MCF 10A (cell line): Measurements from ENCODE around the gene OAS2. TPM values are rescaled to one million over a fixed set of nuclear protein-coding genes. Genes with fewer than 3 reads are reported as not detected.

Experiments
- BruUV-seq: library from RNA; stranded (reverse); fragments of 400-500 nt; replicated peaks from 2 replicates; lab custom pipeline; 2021; lab: Mats Ljungman, UMichigan
- CTCF ChIA-PET: fragments of 300-600 bp; sonication (Branson Sonifier 250); formaldehyde crosslinking; extraction: SDS; loops from one replicate; lab custom pipeline; 2021; ENCODE audit warnings: antibody characterized with exemption, inconsistent platforms; lab: Yijun Ruan, JAX
- POLR2A ChIA-PET: fragments of 300-600, 350-650 bp; sonication (Branson Sonifier 250); formaldehyde crosslinking; extraction: SDS; loops from one replicate; lab custom pipeline; 2020; ENCODE audit warnings: antibody characterized with exemption, inconsistent platforms; lab: Yijun Ruan, JAX
- DNase-seq: peaks from one replicate; pipeline ENCODE4 v3.0.0-alpha.2; 2018; ENCODE audit not compliant: unreplicated experiment
- H3K27ac Mint-ChIP-seq: one replicate; pipeline ENCODE4 v1.8.0; 2022; ENCODE audit warnings: mild to moderate bottlenecking, low read depth, mixed read lengths; ENCODE audit not compliant: unreplicated experiment
- H3K27me3 Mint-ChIP-seq: one replicate; pipeline ENCODE4 v1.8.0; 2022; ENCODE audit warnings: mixed read lengths; ENCODE audit not compliant: insufficient read depth, unreplicated experiment
- H3K36me3 Mint-ChIP-seq: one replicate; pipeline ENCODE4 v1.8.0; 2022; ENCODE audit warnings: mild to moderate bottlenecking, moderate library complexity, mixed read lengths; ENCODE audit not compliant: insufficient read depth, unreplicated experiment
- H3K4me1 Mint-ChIP-seq: one replicate; pipeline ENCODE4 v1.8.0; 2022; ENCODE audit warnings: mixed read lengths; ENCODE audit not compliant: insufficient read depth, unreplicated experiment
- H3K4me3 Mint-ChIP-seq: one replicate; pipeline ENCODE4 v1.8.0; 2022; ENCODE audit warnings: mild to moderate bottlenecking, moderate library complexity, mixed read lengths; ENCODE audit not compliant: unreplicated experiment
- H3K9me3 Mint-ChIP-seq: one replicate; pipeline ENCODE4 v1.8.0; 2022; ENCODE audit warnings: mixed read lengths; ENCODE audit not compliant: unreplicated experiment
- intact Hi-C: fragments of 100-400 bp; cut with micrococcal nuclease; formaldehyde crosslinking; loops from 2 replicates; pipeline ENCODE4 v1.14.1; 2022
- total RNA-seq: library from RNA; stranded (reverse); gene quantifications from 2 replicates; pipeline ENCODE4 v1.2.3, GENCODE V29; 2022
- TF ChIP-seq, protein P1 (sequence below): fragments of 200-600 bp; IDR thresholded peaks from one replicate; pipeline ENCODE4 v1.8.0; 2022; ENCODE audit warnings: antibody characterized with exemption, mild to moderate bottlenecking; ENCODE audit not compliant: unreplicated experiment

OAS2 gene
- total RNA-seq, 1 experiment from 2014 or later: 0.33 TPM

DNA sequence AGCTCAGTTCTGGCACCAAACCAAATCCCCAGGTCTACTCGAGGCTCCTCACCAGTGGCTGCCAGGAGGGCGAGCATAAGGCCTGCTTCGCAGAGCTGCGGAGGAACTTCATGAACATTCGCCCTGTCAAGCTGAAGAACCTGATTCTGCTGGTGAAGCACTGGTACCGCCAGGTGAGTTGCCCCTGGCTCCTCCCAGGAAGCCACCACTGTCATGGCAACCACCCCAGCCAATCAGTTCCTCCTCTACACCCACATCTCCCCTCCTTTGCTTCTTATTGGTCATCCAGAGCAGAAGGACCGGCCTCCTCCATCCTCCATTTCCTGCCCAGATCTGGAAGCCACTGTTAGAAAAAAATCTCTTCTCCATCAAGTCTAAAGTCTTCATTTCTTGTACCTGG is 17.2 kb upstream of the OAS2 start:
- DNase-seq: no peak
- Mint-ChIP-seq H3K4me3 (no peak overlapping the region), H3K27ac (no peak overlapping the region), H3K4me1 (no peaks in the 10 kb centered on the region), H3K27me3 (no peaks in the 10 kb centered on the region), H3K36me3 (peaks cover 9% of the 10 kb centered on the region), H3K9me3 (peaks cover 23% of the 10 kb centered on the region)
- CTCF ChIA-PET: interaction anchor here (0.8 kb wide), 1 partner anchor 464 kb away, joined by 3 read pairs; no protein-coding TSS in a partner anchor
- intact Hi-C loops: no loop called here
- POLR2A ChIA-PET: no interaction called here
- BruUV-seq: no TSS peak
- TF ChIP-seq, protein P1, sequence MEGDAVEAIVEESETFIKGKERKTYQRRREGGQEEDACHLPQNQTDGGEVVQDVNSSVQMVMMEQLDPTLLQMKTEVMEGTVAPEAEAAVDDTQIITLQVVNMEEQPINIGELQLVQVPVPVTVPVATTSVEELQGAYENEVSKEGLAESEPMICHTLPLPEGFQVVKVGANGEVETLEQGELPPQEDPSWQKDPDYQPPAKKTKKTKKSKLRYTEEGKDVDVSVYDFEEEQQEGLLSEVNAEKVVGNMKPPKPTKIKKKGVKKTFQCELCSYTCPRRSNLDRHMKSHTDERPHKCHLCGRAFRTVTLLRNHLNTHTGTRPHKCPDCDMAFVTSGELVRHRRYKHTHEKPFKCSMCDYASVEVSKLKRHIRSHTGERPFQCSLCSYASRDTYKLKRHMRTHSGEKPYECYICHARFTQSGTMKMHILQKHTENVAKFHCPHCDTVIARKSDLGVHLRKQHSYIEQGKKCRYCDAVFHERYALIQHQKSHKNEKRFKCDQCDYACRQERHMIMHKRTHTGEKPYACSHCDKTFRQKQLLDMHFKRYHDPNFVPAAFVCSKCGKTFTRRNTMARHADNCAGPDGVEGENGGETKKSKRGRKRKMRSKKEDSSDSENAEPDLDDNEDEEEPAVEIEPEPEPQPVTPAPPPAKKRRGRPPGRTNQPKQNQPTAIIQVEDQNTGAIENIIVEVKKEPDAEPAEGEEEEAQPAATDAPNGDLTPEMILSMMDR: no peak

DNA sequence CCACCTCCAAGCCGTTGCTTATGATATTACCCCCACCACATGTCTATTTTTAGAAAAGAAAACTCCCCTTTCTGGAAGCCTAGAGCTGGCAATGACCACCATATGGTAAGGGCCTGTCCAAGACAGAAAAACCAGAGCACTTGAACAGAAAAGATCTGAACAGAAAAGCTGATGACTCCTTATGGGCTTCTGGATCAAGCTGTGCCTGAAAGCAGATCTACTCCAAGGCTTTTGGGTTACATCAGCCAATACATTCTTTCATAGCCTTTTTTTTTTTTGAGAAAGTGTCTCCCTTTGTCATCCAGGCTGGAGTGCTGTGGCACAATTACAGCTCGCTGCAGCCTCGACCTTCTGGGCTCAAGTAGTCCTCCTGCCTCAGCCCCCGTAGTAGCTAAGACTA is 16.8 kb upstream of the OAS2 start:
- BruUV-seq: no TSS peak
- POLR2A ChIA-PET: no interaction called here
- Mint-ChIP-seq H3K4me1 (no peaks in the 10 kb centered on the region), H3K27ac (no peak overlapping the region), H3K27me3 (no peaks in the 10 kb centered on the region), H3K9me3 (peaks cover 23% of the 10 kb centered on the region), H3K4me3 (no peak overlapping the region), H3K36me3 (peaks cover 9% of the 10 kb centered on the region)
- DNase-seq: no peak
- TF ChIP-seq, protein P1: no peak
- CTCF ChIA-PET: no interaction called here
- intact Hi-C loops: no loop called here

DNA sequence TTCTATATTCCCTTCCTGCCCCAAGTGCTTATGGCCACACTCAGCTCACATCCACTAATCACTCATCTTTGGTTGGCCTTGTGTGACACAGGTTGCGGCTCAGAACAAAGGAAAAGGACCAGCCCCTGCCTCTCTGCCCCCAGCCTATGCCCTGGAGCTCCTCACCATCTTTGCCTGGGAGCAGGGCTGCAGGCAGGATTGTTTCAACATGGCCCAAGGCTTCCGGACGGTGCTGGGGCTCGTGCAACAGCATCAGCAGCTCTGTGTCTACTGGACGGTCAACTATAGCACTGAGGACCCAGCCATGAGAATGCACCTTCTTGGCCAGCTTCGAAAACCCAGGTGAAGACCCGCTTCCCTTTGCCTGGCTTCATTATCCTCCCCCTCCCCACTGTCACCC is 15.8 kb upstream of the OAS2 start:
- CTCF ChIA-PET: interaction anchor here (0.9 to 1.9 kb wide), 3 partner anchors 30 to 86 kb away, joined by 3 to 6 read pairs (median 4); no protein-coding TSS in a partner anchor
- no TSS peak for BruUV-seq

DNA sequence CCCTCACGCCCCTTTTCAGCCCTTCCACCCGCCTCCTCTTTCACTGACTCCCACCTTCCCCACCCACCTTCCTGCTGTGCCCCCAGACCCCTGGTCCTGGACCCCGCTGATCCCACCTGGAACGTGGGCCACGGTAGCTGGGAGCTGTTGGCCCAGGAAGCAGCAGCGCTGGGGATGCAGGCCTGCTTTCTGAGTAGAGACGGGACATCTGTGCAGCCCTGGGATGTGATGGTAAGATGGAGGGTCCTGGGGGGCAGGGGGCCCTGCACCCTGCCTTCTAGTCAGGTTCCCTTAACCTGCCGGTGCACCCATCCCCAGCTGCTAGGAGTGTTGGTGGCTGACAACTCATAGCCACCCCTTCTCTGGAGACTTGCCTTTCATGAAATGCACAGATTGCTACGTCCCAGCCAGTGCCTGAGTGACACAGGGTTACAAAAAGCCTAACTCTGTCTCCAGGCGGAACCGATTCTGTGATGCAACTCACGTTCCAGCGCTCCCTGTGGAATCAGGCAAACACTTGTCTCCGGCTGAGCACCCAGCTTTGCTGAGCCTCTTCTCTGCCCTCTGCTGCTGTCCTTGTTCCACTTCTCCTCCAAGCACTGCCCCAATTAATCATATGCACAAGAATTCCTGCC is 15.0 kb upstream of the OAS2 start:
- ChIA-PET CTCF (interaction anchor here (1.9 kb wide), 1 partner anchor 30 kb away, joined by 6 read pairs; no protein-coding TSS in a partner anchor), POLR2A (no interaction called here)
- intact Hi-C loops: no loop called here
- Mint-ChIP-seq H3K36me3 (peaks cover 9% of the 10 kb centered on the region), H3K27me3 (no peaks in the 10 kb centered on the region), H3K4me1 (no peaks in the 10 kb centered on the region), H3K27ac (no peak overlapping the region), H3K4me3 (no peak overlapping the region), H3K9me3 (peaks cover 8% of the 10 kb centered on the region)
- no TSS peak for BruUV-seq
- TF ChIP-seq, protein P1: no peak
- DNase-seq: no peak

More for the DNA sequence above, 15.8 kb upstream of the OAS2 start:
- TF ChIP-seq, protein P1: no peak
- Mint-ChIP-seq H3K36me3 (peaks cover 9% of the 10 kb centered on the region), H3K27me3 (no peaks in the 10 kb centered on the region), H3K4me3 (no peak overlapping the region), H3K9me3 (peaks cover 15% of the 10 kb centered on the region), H3K4me1 (no peaks in the 10 kb centered on the region), H3K27ac (no peak overlapping the region)
- POLR2A ChIA-PET: no interaction called here
- intact Hi-C loops: no loop called here
- DNase-seq: no peak
